Mammary epithelial cell (primary cell): ENCODE measurements around the gene CPNE9.

ENCODE experiments used
- CTCF ChIP-seq, 2 donors: IDR thresholded peaks in 1 of 2; conservative IDR thresholded peaks in 1 of 2; 2 replicates each; pipeline ENCODE4 v1.5.1; 2011 to 2012; ENCODE audit warnings: inconsistent platforms in 2 of 2, low read length in 2 of 2, mild to moderate bottlenecking in 2 of 2, control low read depth in 1 of 2, low read depth in 1 of 2; ENCODE audit not compliant: insufficient read depth in 1 of 2; ENCODE audit errors: extremely low read depth in 1 of 2
- EZH2 ChIP-seq: IDR thresholded peaks from 2 replicates; pipeline ENCODE4 v1.6.1; 2012; ENCODE audit warnings: low read length, inconsistent platforms, borderline replicate concordance

- TF ChIP-seq CTCF (conservative IDR thresholded peaks at IDR 0.05 in 1 of 2, IDR thresholded peaks at IDR 0.05 in 1 of 2; ENCODE audit: extremely low read depth in 1 of 2, insufficient read depth in 1 of 2, low read depth in 1 of 2, low read length in 2 of 2) (no peak), EZH2 (no peak)
Observed at GRCh38 chr3:9679476-9680080, 24.1 kb upstream of the CPNE9 start.
